Ramos (cell line): ENCODE data around the gene ATP2C2.
"Not testable (repeated sequence)": the region's sequence is repeated elsewhere in the genome, so short reads cannot be mapped to it uniquely, and the experiment has no call there.

Source experiments
- in situ Hi-C: fragments of 300-500 bp; cut with MboI; formaldehyde crosslinking; loops from one replicate; pipeline ENCODE4 v1.14.3; 2022; ENCODE audit warnings: low sequenced_read_pairs; ENCODE audit not compliant: unreplicated experiment

Gene ATP2C2

GRCh38 chr16:84340325-84341040 is 27.9 kb upstream of the ATP2C2 start:
- in situ Hi-C loops = no loop called here

GRCh38 chr16:84341528-84342295 is 26.6 kb upstream of the ATP2C2 start:
- in situ Hi-C loops = no loop called here

GRCh38 chr16:84343800-84344199 is 24.5 kb upstream of the ATP2C2 start:
- in situ Hi-C loops = not testable (repeated sequence)

- in situ Hi-C loops = no loop called here
These were observed 23.6 kb upstream of the ATP2C2 start for GRCh38 chr16:84344781-84345180.

GRCh38 chr16:84347161-84347560 is 21.2 kb upstream of the ATP2C2 start:
- in situ Hi-C loops = no loop called here

- in situ Hi-C loops = no loop called here
These were observed 19.9 kb upstream of the ATP2C2 start for GRCh38 chr16:84348386-84348888.

- in situ Hi-C loops = no loop called here
These were observed 18.3 kb upstream of the ATP2C2 start for GRCh38 chr16:84349862-84350684.

GRCh38 chr16:84350685-84351400 is 17.5 kb upstream of the ATP2C2 start:
- in situ Hi-C loops = no loop called here

- in situ Hi-C loops = no loop called here
These were observed 16.7 kb upstream of the ATP2C2 start for GRCh38 chr16:84351630-84352029.

- in situ Hi-C loops = no loop called here
These were observed 14.0 kb upstream of the ATP2C2 start for GRCh38 chr16:84354306-84354705.

- in situ Hi-C loops = no loop called here
These were observed 13.2 kb upstream of the ATP2C2 start for GRCh38 chr16:84355149-84355548.

- in situ Hi-C loops = no loop called here
These were observed 12.2 kb upstream of the ATP2C2 start for GRCh38 chr16:84356176-84356575.

GRCh38 chr16:84356591-84357116 is 11.7 kb upstream of the ATP2C2 start:
- in situ Hi-C loops = no loop called here

- in situ Hi-C loops = no loop called here
These were observed 11.1 kb upstream of the ATP2C2 start for GRCh38 chr16:84357191-84357651.

GRCh38 chr16:84358601-84359295 is 9.6 kb upstream of the ATP2C2 start:
- in situ Hi-C loops = no loop called here

GRCh38 chr16:84359326-84359725 is 9.0 kb upstream of the ATP2C2 start:
- in situ Hi-C loops = no loop called here

GRCh38 chr16:84360170-84360569 is 8.2 kb upstream of the ATP2C2 start:
- in situ Hi-C loops = no loop called here

GRCh38 chr16:84360748-84361147 is 7.6 kb upstream of the ATP2C2 start:
- in situ Hi-C loops = no loop called here

- in situ Hi-C loops = no loop called here
These were observed 6.8 kb upstream of the ATP2C2 start for GRCh38 chr16:84361546-84361945.
